H1 (cell line): ENCODE data around the gene BAAT. TPM values are rescaled to one million over a fixed set of nuclear protein-coding genes. Genes with fewer than 3 reads are reported as not detected.

ENCODE experiments used
- CTCF ChIA-PET: fragments of 300-600 bp; sonication (Branson Sonifier 250); formaldehyde crosslinking; loops from one replicate; lab custom pipeline; 2021; ENCODE audit not compliant: partially characterized antibody; lab: Charles Lee
- POLR2A ChIA-PET: fragments of 300-600 bp; sonication (Branson Sonifier 250); formaldehyde crosslinking; loops from one replicate; lab custom pipeline; 2021; ENCODE audit warnings: inconsistent platforms; ENCODE audit not compliant: partially characterized antibody; lab: Charles Lee
- DNase-seq, 2 experiments: peaks; one replicate each; pipeline versions ENCODE4 v3.0.0 to v3.0.0-alpha.2; 2010 to 2022; ENCODE audit warnings: low spot score in 2 of 2, low read depth in 1 of 2, mixed read lengths in 1 of 2
- FAIRE-seq: peaks from 2 replicates; lab custom pipeline; 2011; peaks lifted over from hg19 to GRCh38; lab: Jason Lieb, UNC
- H2AFZ ChIP-seq: 2 replicates; pipeline ENCODE4 v1.8.1; 2012; ENCODE audit warnings: low read length, inconsistent platforms
- H2AK5ac ChIP-seq: 2 replicates; pipeline ENCODE4 v1.6.1; 2013; ENCODE audit warnings: low read depth, low read length
- H2BK120ac ChIP-seq: replicated peaks from 2 replicates; pipeline ENCODE3; 2013; ENCODE audit warnings: low read depth, low read length, inconsistent platforms
- H2BK12ac ChIP-seq: 2 replicates; pipeline ENCODE4 v1.6.1; 2013; ENCODE audit warnings: low read depth, low read length
- H2BK15ac ChIP-seq: 2 replicates; pipeline ENCODE4 v1.6.1; 2013; ENCODE audit warnings: low read length
- H2BK20ac ChIP-seq: 2 replicates; pipeline ENCODE4 v1.6.1; 2013; ENCODE audit warnings: low read length
- H2BK5ac ChIP-seq: 2 replicates; pipeline ENCODE4 v1.6.1; 2013; ENCODE audit warnings: low read depth, low read length
- H3K14ac ChIP-seq: 2 replicates; pipeline ENCODE4 v1.6.1; 2013; ENCODE audit warnings: inconsistent platforms; ENCODE audit not compliant: insufficient read length
- H3K18ac ChIP-seq: 2 replicates; pipeline ENCODE4 v1.6.1; 2013; ENCODE audit warnings: low read length; ENCODE audit errors: extremely low read depth
- H3K23ac ChIP-seq: 2 replicates; pipeline ENCODE4 v1.6.1; 2013; ENCODE audit warnings: inconsistent platforms; ENCODE audit not compliant: insufficient read length
- H3K23me2 ChIP-seq: 2 replicates; pipeline ENCODE4 v1.6.1; 2013; ENCODE audit warnings: low read depth, low read length
- H3K27ac ChIP-seq: 2 replicates; pipeline ENCODE4 v1.6.1; 2011; ENCODE audit warnings: low read depth, low read length, inconsistent platforms
- H3K27me3 ChIP-seq, 4 experiments: replicated peaks in 1 of 4; 1 replicate in 1 of 4; 2 replicates in 3 of 4; pipeline versions ENCODE4 v1.6.1 to v1.8.1; 2011 to 2013; ENCODE audit warnings: low read length in 3 of 4, mild to moderate bottlenecking in 3 of 4, inconsistent platforms in 2 of 4, mixed read lengths in 2 of 4, moderate library complexity in 1 of 4; ENCODE audit not compliant: control insufficient read depth in 3 of 4, insufficient read depth in 3 of 4; ENCODE audit errors: extremely low read depth in 1 of 4
- H3K36me3 ChIP-seq, 4 experiments: 2 replicates each; pipeline versions ENCODE4 v1.6.1 to v1.8.1; 2011 to 2013; ENCODE audit warnings: mild to moderate bottlenecking in 4 of 4, low read length in 3 of 4, moderate library complexity in 2 of 4, control low read depth in 1 of 4, inconsistent platforms in 1 of 4; ENCODE audit not compliant: insufficient read depth in 4 of 4, control insufficient read depth in 2 of 4
- H3K4ac ChIP-seq: replicated peaks from 2 replicates; pipeline ENCODE3; 2013; ENCODE audit warnings: low read length, low read depth, mixed read lengths, inconsistent platforms; ENCODE audit not compliant: insufficient read length
- H3K4me1 ChIP-seq, 4 experiments: replicated peaks in 1 of 4; 1 replicate in 1 of 4; 2 replicates in 3 of 4; pipeline versions ENCODE4 v1.6.1 to v1.8.1; 2011 to 2013; ENCODE audit warnings: low read length in 3 of 4, inconsistent platforms in 2 of 4, mixed read lengths in 1 of 4; ENCODE audit not compliant: insufficient read depth in 4 of 4, control insufficient read depth in 3 of 4
- H3K4me2 ChIP-seq, 2 experiments: 2 replicates each; pipeline versions ENCODE4 v1.6.1 to v1.8.1; 2011 to 2013; ENCODE audit warnings: low read depth in 2 of 2, low read length in 2 of 2, control low read depth in 1 of 2, inconsistent platforms in 1 of 2, mild to moderate bottlenecking in 1 of 2; ENCODE audit not compliant: insufficient read depth in 1 of 2
- H3K4me3 ChIP-seq, 4 experiments: fragments of 200-600, 300-600 bp in 1 of 4; sonication (generic), shearing (Covaris generic), sonication (Bioruptor Twin) in 1 of 4; 2 replicates each; pipeline versions ENCODE4 v1.5.1 to v1.8.1; 2011 to 2016; ENCODE audit warnings: low read length in 4 of 4, low read depth in 3 of 4, control low read depth in 2 of 4, inconsistent platforms in 2 of 4, mild to moderate bottlenecking in 2 of 4, mixed read lengths in 1 of 4, moderate library complexity in 1 of 4; ENCODE audit not compliant: insufficient read depth in 2 of 4; ENCODE audit errors: extremely low read depth in 1 of 4
- H3K56ac ChIP-seq: replicated peaks from 2 replicates; pipeline ENCODE3; 2013; ENCODE audit warnings: low read depth, mild to moderate bottlenecking, mixed read lengths, low read length, inconsistent platforms; ENCODE audit not compliant: insufficient read length
- H3K79me1 ChIP-seq: 2 replicates; pipeline ENCODE4 v1.6.1; 2013; ENCODE audit warnings: low read depth, low read length, control low read depth
- H3K79me2 ChIP-seq, 2 experiments: 2 replicates each; pipeline versions ENCODE4 v1.6.1 to v1.8.1; 2012 to 2013; ENCODE audit warnings: low read length in 2 of 2, mild to moderate bottlenecking in 2 of 2, inconsistent platforms in 1 of 2; ENCODE audit not compliant: insufficient read depth in 2 of 2, control insufficient read depth in 1 of 2
- H3K9ac ChIP-seq, 4 experiments: replicated peaks in 1 of 4; 1 replicate in 1 of 4; 2 replicates in 3 of 4; pipeline versions ENCODE4 v1.6.1 to v1.8.1; 2011 to 2013; ENCODE audit warnings: low read depth in 3 of 4, low read length in 3 of 4, control low read depth in 2 of 4, mild to moderate bottlenecking in 2 of 4, moderate library complexity in 2 of 4, inconsistent platforms in 1 of 4; ENCODE audit errors: extremely low read depth in 1 of 4
- H3K9me3 ChIP-seq, 2 experiments: 2 replicates each; pipeline versions ENCODE4 v1.6.1 to v1.8.1; 2012 to 2013; ENCODE audit warnings: mild to moderate bottlenecking in 2 of 2, moderate library complexity in 2 of 2, control low read depth in 1 of 2, inconsistent platforms in 1 of 2, low read depth in 1 of 2, low read length in 1 of 2, mixed read lengths in 1 of 2; ENCODE audit not compliant: insufficient read depth in 2 of 2
- H4K20me1 ChIP-seq, 2 experiments: replicated peaks in 1 of 2; 2 replicates each; pipeline versions ENCODE3 to v1.8.1; 2011 to 2013; ENCODE audit warnings: inconsistent platforms in 2 of 2, low read length in 2 of 2, mild to moderate bottlenecking in 1 of 2; ENCODE audit not compliant: insufficient read depth in 2 of 2, control insufficient read depth in 1 of 2
- H4K5ac ChIP-seq: 2 replicates; pipeline ENCODE4 v1.6.1; 2013; ENCODE audit warnings: low read length, low read depth, mixed read lengths, inconsistent platforms; ENCODE audit not compliant: insufficient read length
- H4K8ac ChIP-seq: 2 replicates; pipeline ENCODE4 v1.8.0; 2013; ENCODE audit warnings: mild to moderate bottlenecking, moderate library complexity, low read length, inconsistent platforms; ENCODE audit not compliant: insufficient read depth; ENCODE audit errors: extremely low read depth
- H4K91ac ChIP-seq: replicated peaks from 2 replicates; pipeline ENCODE3; 2013; ENCODE audit warnings: low read length, mixed read lengths, inconsistent platforms; ENCODE audit not compliant: insufficient read length
- BRCA1 ChIP-seq: IDR thresholded peaks from 2 replicates; pipeline ENCODE4 v1.6.1; 2012; ENCODE audit warnings: low read depth, low read length, improper control_type of control experiment
- CHD1 ChIP-seq: IDR thresholded peaks from 2 replicates; pipeline ENCODE4 v1.6.1; 2012; ENCODE audit warnings: low read depth, low read length, improper control_type of control experiment
- PHF8 ChIP-seq: fragments of 200-600 bp; sonication (generic); conservative IDR thresholded peaks from 2 replicates; pipeline ENCODE4 v1.7.1; 2012; ENCODE audit warnings: low read depth, mild to moderate bottlenecking, inconsistent platforms, low read length, moderate library complexity
- RNF2 ChIP-seq: fragments of 200-900, 300-1000 bp; sonication (generic); IDR thresholded peaks from 2 replicates; pipeline ENCODE4 v1.7.1; 2016; ENCODE audit warnings: borderline replicate concordance, low read depth, mild to moderate bottlenecking, antibody characterized with exemption, low read length; ENCODE audit not compliant: poor library complexity, severe bottlenecking; ENCODE audit errors: missing control alignments
- WGBS, 2 experiments: shearing (Covaris generic) in 1 of 2; methylation state at CpG; one replicate each; pipeline versions ENCODE4 v1.1.6 to v1.1.7; 2013 to 2015; ENCODE audit warnings: low lambda C conversion rate in 2 of 2, mixed read lengths in 2 of 2, inconsistent platforms in 1 of 2, low coverage in 1 of 2, missing lambda C conversion rate in 1 of 2; ENCODE audit not compliant: insufficient replicate concordance in 2 of 2, insufficient coverage in 1 of 2, insufficient read length in 1 of 2; ENCODE audit errors: extremely low coverage in 1 of 2, missing lambda C conversion rate in 1 of 2; 5-methylcytosine and 5-hydroxymethylcytosine counted together
- polyA plus RNA-seq, 7 experiments: library from polyadenylated mRNA; depleted of rRNA in 3 of 7; stranded (reverse) in 5 of 7; unstranded in 2 of 7; fragments of >200 nt in 5 of 7; fragments of 200-250 nt in 2 of 7; gene quantifications; 1 replicate in 5 of 7; 2 replicates in 1 of 7; 4 replicates in 1 of 7; pipeline versions ENCODE4 v1.2.1 to v1.2.3, GENCODE V29; 2011 to 2013; ENCODE audit warnings: missing spikeins in 2 of 7, mixed read lengths in 2 of 7
- total RNA-seq: library from RNA; stranded (reverse); fragmentation: NEBNext Ultra II Directional; extraction: Animal tissue kit (Norgen Biotek cat#: 25700); gene quantifications from 2 replicates; pipeline ENCODE4 v1.2.1, GENCODE V29; 2021
- TF ChIP-seq, protein P1 (sequence below): IDR thresholded peaks from 2 replicates; pipeline ENCODE4 v1.6.1; 2011; ENCODE audit warnings: low read depth, mild to moderate bottlenecking, low read length; ENCODE audit not compliant: insufficient read depth

The BAAT gene
- total and polyA plus RNA-seq, 2 of the 8 experiments (the other 6 are each of a cell fraction or from before 2014, with no cell fraction given), result 0.09 to 0.17 TPM

DNA sequence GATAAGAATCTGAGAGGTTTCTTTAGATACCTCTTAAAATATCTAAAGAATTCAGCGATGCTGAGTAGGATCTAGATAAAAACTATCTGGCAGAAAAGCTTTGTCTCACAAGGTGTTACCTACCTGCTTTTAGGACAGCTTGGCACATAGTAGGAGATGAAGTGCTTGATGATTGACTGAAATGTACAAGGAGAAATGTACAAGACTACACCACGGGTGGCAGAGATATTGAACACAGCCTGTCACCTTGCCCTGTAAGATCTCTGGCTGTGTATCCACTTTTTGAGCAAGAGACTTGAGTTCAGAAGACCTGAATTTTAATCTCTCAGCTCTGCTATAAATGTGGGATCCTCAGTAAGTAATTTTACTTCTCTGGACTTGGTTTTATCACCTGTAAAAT, 35.1 kb upstream of the BAAT start:
- no peaks in the 10 kb centered on the region for H3K4me1 ChIP-seq
- H3K9me3 ChIP-seq, result no peaks in the 10 kb centered on the region
- H4K91ac ChIP-seq, result no peak overlapping the region
- H3K27ac ChIP-seq, result no peak overlapping the region
- H3K18ac ChIP-seq, result no peak overlapping the region
- WGBS, 2 experiments, result 71% methylated on average over 2 of the region's 2 CpGs; no CpG with 5 or more reads in 1 of the 2 experiments
- no peaks in the 10 kb centered on the region for H3K27me3 ChIP-seq
- H3K4ac ChIP-seq, result no peak overlapping the region
- no peaks in the 10 kb centered on the region for H4K20me1 ChIP-seq
- no peak overlapping the region for H3K4me3 ChIP-seq
- H3K4me2 ChIP-seq, result no peak overlapping the region
- H3K79me1 ChIP-seq, result no peaks in the 10 kb centered on the region
- H2BK120ac ChIP-seq, result no peak overlapping the region
- no peaks in the 10 kb centered on the region for H3K36me3 ChIP-seq
- H4K5ac ChIP-seq, result no peak overlapping the region
- H2BK20ac ChIP-seq, result no peak overlapping the region
- no peak overlapping the region for H2BK15ac ChIP-seq
- no peak overlapping the region for H3K9ac ChIP-seq
- CTCF ChIA-PET, result interaction anchor here (1.3 to 2.1 kb wide), 3 partner anchors 31 to 110 kb away, joined by 3 to 5 read pairs (median 4); no protein-coding TSS in a partner anchor
- no peak overlapping the region for H2BK12ac ChIP-seq
- H3K14ac ChIP-seq, result no peak overlapping the region
- H3K23ac ChIP-seq, result no peak overlapping the region
- FAIRE-seq (no peak), DNase-seq (no peak)
- no peak overlapping the region for H3K56ac ChIP-seq
- POLR2A ChIA-PET, result interaction anchor here (1.5 to 2.6 kb wide), 2 partner anchors 8 to 21 kb away, joined by 6 read pairs; partner anchors contain the start of genes MRPL50 and ZNF189
- H2AK5ac ChIP-seq, result no peak overlapping the region
- H4K8ac ChIP-seq, result no peak overlapping the region
- H2AFZ ChIP-seq, result no peak overlapping the region
- no peaks in the 10 kb centered on the region for H3K79me2 ChIP-seq
- H2BK5ac ChIP-seq, result no peak overlapping the region
- H3K23me2 ChIP-seq, result no peaks in the 10 kb centered on the region; the same call in 1 of the 2 replicates
- no peak for TF ChIP-seq BRCA1
- TF ChIP-seq, protein P1, sequence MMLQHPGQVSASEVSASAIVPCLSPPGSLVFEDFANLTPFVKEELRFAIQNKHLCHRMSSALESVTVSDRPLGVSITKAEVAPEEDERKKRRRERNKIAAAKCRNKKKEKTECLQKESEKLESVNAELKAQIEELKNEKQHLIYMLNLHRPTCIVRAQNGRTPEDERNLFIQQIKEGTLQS, result no peak
- no peak for TF ChIP-seq PHF8
- no peak for TF ChIP-seq RNF2
- no peak for TF ChIP-seq CHD1
